ENCODE measurements around the gene THOC6. TPM values are rescaled to one million over a fixed set of nuclear protein-coding genes. Genes with fewer than 3 reads are reported as not detected.

The THOC6 gene
- polyA plus RNA-seq, 3 donors: 42.4 to 59.2 (median 57.7) TPM

DNA sequence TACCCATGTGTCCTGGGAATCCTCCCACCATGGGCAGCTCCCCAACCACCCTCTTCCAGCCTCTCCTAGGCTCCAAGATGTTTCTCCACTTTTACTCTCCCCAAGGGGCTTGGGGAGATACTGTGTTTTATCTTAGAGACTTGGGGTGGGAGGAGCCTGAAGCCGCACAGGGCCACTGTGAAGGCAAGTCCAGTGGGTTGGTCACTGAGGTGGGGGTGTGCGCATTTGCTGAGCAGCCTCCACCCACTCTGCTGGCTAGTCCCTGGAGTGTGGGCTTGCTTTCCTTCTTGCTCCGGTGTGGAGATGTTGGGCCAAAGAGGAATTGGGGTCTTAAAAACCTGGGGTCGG is 15.2 kb upstream of the THOC6 start:
- Mint-ChIP-seq H3K9me3 (peaks cover 0 to 4% (median 0%) of the 10 kb centered on the region in 7 donors), H3K4me1 (peaks cover 53% of the 10 kb centered on the region), H3K27me3 (ENCODE audit: low read depth in 3 of 3) (peaks cover 21 to 37% (median 21%) of the 10 kb centered on the region in 3 donors), H3K36me3 (peaks cover 5 to 6% of the 10 kb centered on the region in 2 donors), H3K4me3 (peak overlapping the region; percentile 76 to 93), H3K27ac (peak overlapping the region in 6 of 7 donors; percentile 78 to 95 (median 88))
- peak overlapping the region; percentile 75 for H3K4me2 ChIP-seq (replicated peaks; ENCODE audit: extremely low read depth, low read length, poor library complexity, severe bottlenecking)
- intact Hi-C loops (cut with micrococcal nuclease): no loop called here
- H3K9ac ChIP-seq (ENCODE audit: insufficient read depth, low read length, poor library complexity, severe bottlenecking): no peak overlapping the region
- DNase-seq: no peak
- no peak overlapping the region for H2AFZ ChIP-seq (ENCODE audit: insufficient read depth, low read depth, low read length, poor library complexity, severe bottlenecking)
- WGBS (ENCODE audit: insufficient coverage): 84% methylated on average over 3 of the region's 4 CpGs
- H3K27me3 ChIP-seq (ENCODE audit: control insufficient read depth in 2 of 2, insufficient read depth in 2 of 2, low read length in 2 of 2): peaks cover 0 to 23% of the 10 kb centered on the region in 2 donors
- H3K79me2 ChIP-seq (ENCODE audit: insufficient read depth, low read length): no peaks in the 10 kb centered on the region
- H3K36me3 ChIP-seq (replicated peaks in 1 of 2; ENCODE audit: control insufficient read depth in 1 of 2, insufficient read depth in 2 of 2, low read length in 2 of 2): no peaks in the 10 kb centered on the region
- no peaks in the 10 kb centered on the region for H4K20me1 ChIP-seq (ENCODE audit: insufficient read depth, low read length)
- TF ChIP-seq, protein P1, sequence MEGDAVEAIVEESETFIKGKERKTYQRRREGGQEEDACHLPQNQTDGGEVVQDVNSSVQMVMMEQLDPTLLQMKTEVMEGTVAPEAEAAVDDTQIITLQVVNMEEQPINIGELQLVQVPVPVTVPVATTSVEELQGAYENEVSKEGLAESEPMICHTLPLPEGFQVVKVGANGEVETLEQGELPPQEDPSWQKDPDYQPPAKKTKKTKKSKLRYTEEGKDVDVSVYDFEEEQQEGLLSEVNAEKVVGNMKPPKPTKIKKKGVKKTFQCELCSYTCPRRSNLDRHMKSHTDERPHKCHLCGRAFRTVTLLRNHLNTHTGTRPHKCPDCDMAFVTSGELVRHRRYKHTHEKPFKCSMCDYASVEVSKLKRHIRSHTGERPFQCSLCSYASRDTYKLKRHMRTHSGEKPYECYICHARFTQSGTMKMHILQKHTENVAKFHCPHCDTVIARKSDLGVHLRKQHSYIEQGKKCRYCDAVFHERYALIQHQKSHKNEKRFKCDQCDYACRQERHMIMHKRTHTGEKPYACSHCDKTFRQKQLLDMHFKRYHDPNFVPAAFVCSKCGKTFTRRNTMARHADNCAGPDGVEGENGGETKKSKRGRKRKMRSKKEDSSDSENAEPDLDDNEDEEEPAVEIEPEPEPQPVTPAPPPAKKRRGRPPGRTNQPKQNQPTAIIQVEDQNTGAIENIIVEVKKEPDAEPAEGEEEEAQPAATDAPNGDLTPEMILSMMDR (IDR thresholded peaks at IDR 0.05): no peak
- H3K27ac ChIP-seq (ENCODE audit: low read depth in 1 of 2, low read length in 2 of 2): peak overlapping the region in 1 of 2 donors; percentile 61
- H3K4me1 ChIP-seq (ENCODE audit: control insufficient read depth in 1 of 2, insufficient read depth in 2 of 2, low read length in 2 of 2): peaks cover 49 to 56% of the 10 kb centered on the region in 2 donors
- peak overlapping the region in 1 of 3 experiments; percentile 75 for H3K4me3 ChIP-seq (replicated peaks in 1 of 3; ENCODE audit: low read depth in 2 of 3, low read length in 3 of 3)
- H3K9me3 ChIP-seq (replicated peaks in 1 of 2; ENCODE audit: control insufficient read depth in 1 of 2, insufficient read depth in 1 of 2, low read length in 2 of 2): no peaks in the 10 kb centered on the region

DNA sequence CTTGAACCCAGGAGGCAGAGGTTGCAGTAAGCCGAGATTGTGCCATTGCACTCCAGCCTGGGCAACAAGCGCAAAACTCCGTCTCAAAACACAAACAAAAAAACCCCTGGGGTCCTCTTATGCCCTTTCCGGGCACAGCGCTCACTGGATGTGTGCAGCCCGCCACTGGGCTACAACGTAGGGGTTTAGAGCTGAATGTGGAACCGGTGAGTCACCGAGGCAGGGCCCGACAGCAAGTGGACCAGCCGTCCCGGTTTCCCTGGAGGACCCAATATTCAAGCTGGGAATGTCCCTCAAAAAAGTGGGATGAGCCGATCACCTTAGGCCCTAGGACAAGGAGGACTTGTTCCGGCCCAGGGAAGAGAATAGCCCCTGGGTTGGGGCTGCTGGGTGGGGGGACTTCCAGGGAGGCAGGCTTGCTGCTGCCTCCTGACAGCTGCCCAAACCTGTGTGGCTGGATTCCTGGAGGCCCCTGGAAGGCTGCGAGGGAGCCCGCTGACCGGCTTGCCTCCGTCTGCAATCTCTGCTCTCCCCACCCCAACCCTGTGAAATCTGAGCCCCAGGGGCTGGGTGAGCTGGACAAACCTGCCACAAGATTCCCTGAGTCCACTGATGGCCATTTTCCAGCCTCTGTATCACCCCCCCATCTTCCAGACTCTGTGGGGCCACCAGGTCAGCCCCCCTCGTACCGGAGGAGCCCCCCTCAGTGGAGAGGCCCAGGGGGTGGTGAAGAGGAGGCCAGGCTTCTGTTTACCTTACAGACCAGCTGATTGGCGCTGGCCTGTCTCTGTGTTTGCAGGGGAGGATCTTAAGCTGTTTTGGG is 14.1 kb upstream of the THOC6 start:
- WGBS (ENCODE audit: insufficient coverage): 96% methylated on average over 16 of the region's 21 CpGs
- intact Hi-C loops (cut with micrococcal nuclease): no loop called here

More for the DNA sequence above, 14.1 kb upstream of the THOC6 start:
- H3K79me2 ChIP-seq (ENCODE audit: insufficient read depth, low read length): no peaks in the 10 kb centered on the region
- no peaks in the 10 kb centered on the region for H4K20me1 ChIP-seq (ENCODE audit: insufficient read depth, low read length)
- no peak overlapping the region for H3K4me3 ChIP-seq (replicated peaks in 1 of 3; ENCODE audit: low read depth in 2 of 3, low read length in 3 of 3)
- peaks cover 5 to 6% of the 10 kb centered on the region in 2 donors for H3K36me3 Mint-ChIP-seq
- H3K9me3 Mint-ChIP-seq: peaks cover 0 to 4% (median 0%) of the 10 kb centered on the region in 7 donors
- no peak overlapping the region for H3K27ac ChIP-seq (ENCODE audit: low read depth in 1 of 2, low read length in 2 of 2)
- peaks cover 51% of the 10 kb centered on the region for H3K4me1 Mint-ChIP-seq
- TF ChIP-seq, protein P1 (IDR thresholded peaks at IDR 0.05): no peak
- DNase-seq: no peak
- H3K9me3 ChIP-seq (replicated peaks in 1 of 2; ENCODE audit: control insufficient read depth in 1 of 2, insufficient read depth in 1 of 2, low read length in 2 of 2): no peaks in the 10 kb centered on the region
- H2AFZ ChIP-seq (ENCODE audit: insufficient read depth, low read depth, low read length, poor library complexity, severe bottlenecking): no peak overlapping the region
- H3K4me1 ChIP-seq (ENCODE audit: control insufficient read depth in 1 of 2, insufficient read depth in 2 of 2, low read length in 2 of 2): peaks cover 48 to 54% of the 10 kb centered on the region in 2 donors
- H3K27ac Mint-ChIP-seq: no peak overlapping the region
- peaks cover 0 to 30% of the 10 kb centered on the region in 2 donors for H3K27me3 ChIP-seq (ENCODE audit: control insufficient read depth in 2 of 2, insufficient read depth in 2 of 2, low read length in 2 of 2)
- peaks cover 28 to 46% (median 30%) of the 10 kb centered on the region in 3 donors for H3K27me3 Mint-ChIP-seq (ENCODE audit: low read depth in 3 of 3)
- no peak overlapping the region for H3K4me3 Mint-ChIP-seq
- no peaks in the 10 kb centered on the region for H3K36me3 ChIP-seq (replicated peaks in 1 of 2; ENCODE audit: control insufficient read depth in 1 of 2, insufficient read depth in 2 of 2, low read length in 2 of 2)
- H3K4me2 ChIP-seq (replicated peaks; ENCODE audit: extremely low read depth, low read length, poor library complexity, severe bottlenecking): no peak overlapping the region
- H3K9ac ChIP-seq (ENCODE audit: insufficient read depth, low read length, poor library complexity, severe bottlenecking): no peak overlapping the region
